K562 (cell line): ENCODE measurements around the gene EFS. TPM values are rescaled to one million over a fixed set of nuclear protein-coding genes. Genes with fewer than 3 reads are reported as not detected.
A peak's percentile ranks its signal among the peaks of the same experiment; 100 is the strongest.

Experiments
- ATAC-seq: fragments of 200-7000 bp; cut with Tn5 transposase; 3 replicates; pipeline ENCODE4 v1.9.1; 2020; ENCODE audit warnings: moderate library complexity
- BruUV-seq: library from RNA; stranded (reverse); fragments of 400-500 nt; replicated peaks from 2 replicates; lab custom pipeline; 2021; lab: Mats Ljungman, UMichigan
- CTCF ChIA-PET: fragments of 300-600 bp; formaldehyde crosslinking; extraction: SDS; loops from one replicate; lab custom pipeline; 2021; ENCODE audit warnings: low intra/inter-chr PET ratio; lab: Yijun Ruan, JAX
- POLR2A ChIA-PET: fragments of 300-600, 350-650 bp; sonication (Branson Sonifier 250); formaldehyde crosslinking; extraction: SDS; loops from one replicate; lab custom pipeline; 2021; ENCODE audit warnings: antibody characterized with exemption, inconsistent platforms; lab: Yijun Ruan, JAX
- DNase-seq, 4 experiments: peaks; one replicate each; pipeline versions ENCODE4 v3.0.0 to v3.0.0-alpha.2; 2011 to 2018; ENCODE audit warnings: low spot score in 3 of 4, mixed read lengths in 3 of 4; ENCODE audit errors: extremely low read depth in 1 of 4
- FAIRE-seq: peaks from 2 replicates; lab custom pipeline; 2011; peaks lifted over from hg19 to GRCh38; lab: Jason Lieb, UNC
- H2AFZ ChIP-seq: 2 replicates; pipeline ENCODE4 v1.6.0; 2011; ENCODE audit warnings: low read depth, low read length, control low read depth, inconsistent platforms
- H3K27ac ChIP-seq: fragments of 200-600 bp; 3 replicates; pipeline ENCODE4 v1.8.0; 2011; ENCODE audit warnings: low read depth, mild to moderate bottlenecking, control low read depth, inconsistent platforms, low read length, moderate library complexity, mixed read lengths; ENCODE audit errors: extremely low read depth
- H3K27me3 ChIP-seq, 2 experiments: fragments of 300-600 bp in 1 of 2; 2 replicates in 1 of 2; 3 replicates in 1 of 2; pipeline versions ENCODE4 v1.6.0 to v1.8.0; 2011; ENCODE audit warnings: inconsistent platforms in 2 of 2, low read length in 2 of 2, mild to moderate bottlenecking in 1 of 2, mixed read lengths in 1 of 2, moderate library complexity in 1 of 2; ENCODE audit not compliant: control insufficient read depth in 2 of 2, insufficient read depth in 2 of 2
- H3K36me3 ChIP-seq: fragments of 300-600 bp; 3 replicates; pipeline ENCODE4 v1.8.0; 2011; ENCODE audit warnings: mild to moderate bottlenecking, low read length, inconsistent platforms; ENCODE audit not compliant: control insufficient read depth, insufficient read depth
- H3K4me1 ChIP-seq, 2 experiments: fragments of 200-600 bp in 1 of 2; replicated peaks in 1 of 2; 2 replicates in 1 of 2; 3 replicates in 1 of 2; pipeline versions ENCODE4 v1.5.1 to v1.8.0; 2011; ENCODE audit warnings: inconsistent platforms in 2 of 2, low read length in 2 of 2, mild to moderate bottlenecking in 1 of 2, mixed read lengths in 1 of 2, moderate library complexity in 1 of 2; ENCODE audit not compliant: control insufficient read depth in 2 of 2, insufficient read depth in 2 of 2
- H3K4me2 ChIP-seq: 2 replicates; pipeline ENCODE4 v1.6.1; 2011; ENCODE audit warnings: low read length, control low read depth, inconsistent platforms, mixed read lengths; ENCODE audit not compliant: insufficient read depth
- H3K4me3 ChIP-seq: fragments of 200-600 bp; sonication (generic), shearing (Covaris generic); 2 replicates; pipeline ENCODE4 v1.5.1; 2016; ENCODE audit warnings: control low read depth, inconsistent platforms
- H3K79me2 ChIP-seq: fragments of 200-600 bp; 3 replicates; pipeline ENCODE4 v1.8.0; 2011; ENCODE audit warnings: low read length, inconsistent platforms; ENCODE audit not compliant: control insufficient read depth, insufficient read depth
- H3K9ac ChIP-seq, 2 experiments: 2 replicates each; pipeline versions ENCODE4 v1.6.0 to v1.6.1; 2011; ENCODE audit warnings: low read depth in 2 of 2, low read length in 2 of 2, control low read depth in 1 of 2, inconsistent platforms in 1 of 2, mild to moderate bottlenecking in 1 of 2, mixed read lengths in 1 of 2; ENCODE audit not compliant: insufficient read depth in 1 of 2
- H3K9me1 ChIP-seq: one replicate; pipeline ENCODE4 v1.6.0; 2011; ENCODE audit warnings: inconsistent platforms, mild to moderate bottlenecking, low read length, moderate library complexity; ENCODE audit not compliant: control insufficient read depth, insufficient read depth
- H3K9me3 ChIP-seq: replicated peaks from 2 replicates; pipeline ENCODE4 v1.5.1; 2011; ENCODE audit warnings: low read depth, low read length, inconsistent platforms; ENCODE audit not compliant: control insufficient read depth, insufficient read depth
- H4K20me1 ChIP-seq: replicated peaks from 2 replicates; pipeline ENCODE4 v1.6.1; 2011; ENCODE audit warnings: low read length, inconsistent platforms, mixed read lengths; ENCODE audit not compliant: control insufficient read depth, insufficient read depth
- ARID1B ChIP-seq: fragments of 450-650 bp; IDR thresholded peaks from 2 replicates; pipeline ENCODE4 v1.6.1; 2016; ENCODE audit warnings: antibody characterized with exemption, mild to moderate bottlenecking, inconsistent platforms
- ARID4B ChIP-seq: sonication (generic); formaldehyde crosslinking; IDR thresholded peaks from 2 replicates; pipeline ENCODE4 v1.8.0; 2022; ENCODE audit warnings: mild to moderate bottlenecking, missing genetic modification reagents
- CBFA2T2 ChIP-seq: fragments of 450-650 bp; conservative IDR thresholded peaks from 2 replicates; pipeline ENCODE4 v1.6.1; 2017; ENCODE audit warnings: mild to moderate bottlenecking
- CBFA2T3 ChIP-seq: fragments of 450-650 bp; IDR thresholded peaks from 2 replicates; pipeline ENCODE4 v1.6.1; 2017
- CBX1 ChIP-seq: sonication (generic); IDR thresholded peaks from 2 replicates; pipeline ENCODE4 v1.6.1; 2016; ENCODE audit warnings: antibody characterized with exemption, low read depth, mild to moderate bottlenecking
- E2F6 ChIP-seq, 2 experiments: IDR thresholded peaks; 2 replicates each; pipeline ENCODE4 v1.6.1; 2011; ENCODE audit warnings: borderline replicate concordance in 1 of 2, control low read depth in 1 of 2, low read depth in 1 of 2, low read length in 1 of 2, mild to moderate bottlenecking in 1 of 2, mixed read lengths in 1 of 2, moderate library complexity in 1 of 2; ENCODE audit not compliant: insufficient read depth in 1 of 2, insufficient read length in 1 of 2, poor library complexity in 1 of 2, severe bottlenecking in 1 of 2; ENCODE audit errors: extremely low read depth in 1 of 2
- KDM1A ChIP-seq, 2 experiments: fragments of 450-650 bp; IDR thresholded peaks; 2 replicates each; pipeline ENCODE4 v1.6.1; 2016; ENCODE audit warnings: mild to moderate bottlenecking in 2 of 2
- L3MBTL2 ChIP-seq: fragments of 450-650 bp; IDR thresholded peaks from 2 replicates; pipeline ENCODE4 v1.6.1; 2016; ENCODE audit warnings: mild to moderate bottlenecking, moderate library complexity
- NR2C1 ChIP-seq, 2 experiments: fragments of 450-650 bp; IDR thresholded peaks; 2 replicates each; pipeline ENCODE4 v1.6.1; 2017; ENCODE audit warnings: mild to moderate bottlenecking in 2 of 2, antibody characterized with exemption in 1 of 2, inconsistent platforms in 1 of 2, missing compliant biosample characterization in 1 of 2, missing genetic modification characterization in 1 of 2
- PHF20 ChIP-seq: fragments of 450-650 bp; IDR thresholded peaks from 2 replicates; pipeline ENCODE4 v1.6.1; 2018; ENCODE audit not compliant: partially characterized antibody
- RFX5 ChIP-seq: IDR thresholded peaks from 2 replicates; pipeline ENCODE4 v1.6.1; 2011; ENCODE audit warnings: low read depth, mild to moderate bottlenecking, improper control_type of control experiment, low read length
- TAL1 ChIP-seq: fragments of 450-650 bp; IDR thresholded peaks from 2 replicates; pipeline ENCODE4 v1.6.1; 2016; ENCODE audit warnings: mild to moderate bottlenecking
- TCF15 ChIP-seq: fragments of 250-450 bp; sonication (Bioruptor Pico); IDR thresholded peaks from 2 replicates; pipeline ENCODE4 v1.8.0; 2022; ENCODE audit warnings: moderate library complexity, mild to moderate bottlenecking, inconsistent platforms
- TEAD4 ChIP-seq, 2 experiments: sonication (generic) in 1 of 2; formaldehyde crosslinking in 1 of 2; IDR thresholded peaks; 2 replicates each; pipeline versions ENCODE4 v1.6.1 to v1.8.0; 2012 to 2022; ENCODE audit warnings: borderline replicate concordance in 1 of 2, inconsistent platforms in 1 of 2, low read length in 1 of 2, mild to moderate bottlenecking in 1 of 2, missing genetic modification reagents in 1 of 2
- ZNF263 ChIP-seq: sonication (generic); formaldehyde crosslinking; IDR thresholded peaks from 2 replicates; pipeline ENCODE4 v1.8.0; 2022; ENCODE audit warnings: mild to moderate bottlenecking, missing genetic modification reagents, borderline replicate concordance
- ZNF347 ChIP-seq: fragments of 450-650 bp; formaldehyde crosslinking; IDR thresholded peaks from 2 replicates; pipeline ENCODE4 v1.4.0; 2020; ENCODE audit warnings: low read depth, mild to moderate bottlenecking, moderate library complexity
- WGBS: fragments of 100-300 bp; shearing (Covaris generic); methylation state at CpG from one replicate; pipeline ENCODE4 v1.1.6; 2016; ENCODE audit warnings: low coverage, mixed read lengths; ENCODE audit not compliant: insufficient coverage; ENCODE audit errors: missing lambda C conversion rate; 5-methylcytosine and 5-hydroxymethylcytosine counted together
- in situ Hi-C: fragments of 300-500 bp; cut with MboI; formaldehyde crosslinking; loops from 4 replicates; pipeline ENCODE4 v1.15.0; 2018; ENCODE audit warnings: inconsistent platforms, mixed read lengths
- intact Hi-C: fragments of 100-400 bp; cut with micrococcal nuclease; formaldehyde crosslinking; loops from 2 replicates; pipeline ENCODE4 v1.14.2; 2022
- polyA plus RNA-seq, 8 experiments: library from polyadenylated mRNA; depleted of rRNA in 4 of 8; stranded (reverse) in 5 of 8; unstranded in 3 of 8; fragments of >200 nt; fragmentation: Nextera tagmentation in 2 of 8; fragmentation: Illumina TruSeq in 1 of 8; extraction: Ambion mirVana in 2 of 8; extraction: Trizol in 1 of 8; gene quantifications; 2 replicates each; pipeline versions ENCODE4 v1.2.1 to v1.2.3, GENCODE V29; 2011 to 2014; ENCODE audit warnings: inconsistent platforms in 1 of 8, missing spikeins in 1 of 8
- total RNA-seq, 7 experiments: library from RNA; depleted of rRNA in 6 of 7; stranded (reverse); fragments of >200 nt in 6 of 7; fragmentation: Illumina TruSeq in 2 of 7; extraction: Trizol in 2 of 7; gene quantifications; 2 replicates each; pipeline versions ENCODE4 v1.2.1 to v1.2.3, GENCODE V29; 2011 to 2021; ENCODE audit warnings: low replicate concordance in 1 of 7

Gene EFS
- total and polyA plus RNA-seq, 9 of the 15 experiments (the other 6 are each of a cell fraction or from before 2014, with no cell fraction given): 0.01 to 0.03 TPM; not detected in 7

GRCh38 chr14:23335623-23336022 is 29.3 kb downstream of the EFS start:
- ATAC-seq: no peak
- Histone ChIP-seq H3K9me1 (no peaks in the 10 kb centered on the region), H3K4me3 (no peak overlapping the region), H4K20me1 (no peaks in the 10 kb centered on the region), H3K4me2 (no peak overlapping the region), H3K9ac (no peak overlapping the region), H3K27me3 (peaks cover 0 to 4% of the 10 kb centered on the region in 2 experiments; a peak in 1 of 5 replicates), H2AFZ (no peak overlapping the region), H3K79me2 (no peaks in the 10 kb centered on the region), H3K4me1 (no peaks in the 10 kb centered on the region; a peak in 1 of 5 replicates), H3K27ac (no peak overlapping the region), H3K36me3 (no peaks in the 10 kb centered on the region), H3K9me3 (no peaks in the 10 kb centered on the region)
- intact Hi-C loops (no loop called here), in situ Hi-C loops (loop anchor here (5.0 kb wide), 1 partner anchor 593 kb away; no protein-coding TSS in a partner anchor)
- DNase-seq: peak in 1 of 4 experiments; percentile 26
- BruUV-seq: no TSS peak
- CTCF ChIA-PET: no interaction called here
- FAIRE-seq: no peak
- WGBS: 2% methylated on average over 5 of the region's 5 CpGs
- POLR2A ChIA-PET: interaction anchor here (0.8 to 1.1 kb wide), 4 partner anchors 9 to 134 kb away, joined by 3 to 5 read pairs (median 3); partner anchors contain the start of gene NGDN
- peak; percentile 51 to 55; a peak in 3 of 4 replicates for TF ChIP-seq KDM1A (IDR thresholded peaks at IDR 0.05)
- no peak for TF ChIP-seq ZNF347 (CRISPR knock-in tag)
- no peak for TF ChIP-seq ZNF263 (CRISPR knock-in tag)
- TF ChIP-seq TCF15 (CRISPR knock-in tag): no peak
- TF ChIP-seq ARID1B: 0 out of 2 replicates have a peak, but pooled peaks have one; percentile 41
- TF ChIP-seq ARID4B (CRISPR knock-in tag): no peak
- no peak for TF ChIP-seq RFX5
- peak; percentile 56 for TF ChIP-seq CBFA2T3
- TF ChIP-seq PHF20: no peak
- peak; percentile 82 for TF ChIP-seq L3MBTL2
- 0 out of 2 replicates have a peak, but pooled peaks have one; percentile 13 for TF ChIP-seq TAL1
- no peak for TF ChIP-seq CBX1
- TF ChIP-seq TEAD4 (IDR thresholded peaks at IDR 0.05; ENCODE audit: low read length): peak; percentile 20; the same call in 1 of the 2 replicates
- no peak for TF ChIP-seq TEAD4 (CRISPR knock-in tag; IDR thresholded peaks at IDR 0.05; ENCODE audit: borderline replicate concordance)
- TF ChIP-seq CBFA2T2: peak; percentile 42
- no peak for TF ChIP-seq NR2C1 (IDR thresholded peaks at IDR 0.05)
- no peak for TF ChIP-seq NR2C1 (tag; IDR thresholded peaks at IDR 0.05)
- peak in 1 of 2 experiments; percentile 20 for TF ChIP-seq E2F6 (IDR thresholded peaks at IDR 0.05; ENCODE audit: borderline replicate concordance in 1 of 2, extremely low read depth in 1 of 2, insufficient read depth in 1 of 2, insufficient read length in 1 of 2, low read depth in 1 of 2, low read length in 1 of 2, poor library complexity in 1 of 2, severe bottlenecking in 1 of 2)
